ENCODE data around the gene FLT4.

FLT4 gene

GRCh38 chr5:180627386-180628120 lies 21.8 kb downstream of the FLT4 start:
- in situ Hi-C loops (cut with MboI; ENCODE audit: low sequenced_read_pairs) = no loop called here

- in situ Hi-C loops (cut with MboI; ENCODE audit: low sequenced_read_pairs) = no loop called here
These were observed 22.6 kb downstream of the FLT4 start for GRCh38 chr5:180626661-180627385.

GRCh38 chr5:180625791-180626660 lies 23.4 kb downstream of the FLT4 start:
- in situ Hi-C loops (cut with MboI; ENCODE audit: low sequenced_read_pairs) = no loop called here

GRCh38 chr5:180625125-180625790 lies 24.1 kb downstream of the FLT4 start:
- in situ Hi-C loops (cut with MboI; ENCODE audit: low sequenced_read_pairs) = no loop called here

- in situ Hi-C loops (cut with MboI; ENCODE audit: low sequenced_read_pairs) = no loop called here
These were observed 24.8 kb downstream of the FLT4 start for GRCh38 chr5:180624587-180624986.

GRCh38 chr5:180623844-180624243 lies 25.6 kb downstream of the FLT4 start:
- in situ Hi-C loops (cut with MboI; ENCODE audit: low sequenced_read_pairs) = no loop called here

- in situ Hi-C loops (cut with MboI; ENCODE audit: low sequenced_read_pairs) = no loop called here
These were observed 26.0 kb downstream of the FLT4 start for GRCh38 chr5:180623411-180623834.

- in situ Hi-C loops (cut with MboI; ENCODE audit: low sequenced_read_pairs) = no loop called here
These were observed 26.5 kb downstream of the FLT4 start for GRCh38 chr5:180622910-180623309.

- in situ Hi-C loops (cut with MboI; ENCODE audit: low sequenced_read_pairs) = no loop called here
These were observed 28.1 kb downstream of the FLT4 start for GRCh38 chr5:180621311-180621710.

- in situ Hi-C loops (cut with MboI; ENCODE audit: low sequenced_read_pairs) = no loop called here
These were observed 29.4 kb downstream of the FLT4 start for GRCh38 chr5:180620014-180620413.

GRCh38 chr5:180619563-180619915 lies 29.9 kb downstream of the FLT4 start:
- in situ Hi-C loops (cut with MboI; ENCODE audit: low sequenced_read_pairs) = no loop called here

- in situ Hi-C loops (cut with MboI; ENCODE audit: low sequenced_read_pairs) = no loop called here
These were observed 30.4 kb downstream of the FLT4 start for GRCh38 chr5:180618829-180619562.

- in situ Hi-C loops (cut with MboI; ENCODE audit: low sequenced_read_pairs) = no loop called here
These were observed 30.9 kb downstream of the FLT4 start for GRCh38 chr5:180618487-180618828.

- in situ Hi-C loops (cut with MboI; ENCODE audit: low sequenced_read_pairs) = no loop called here
These were observed 35.6 kb downstream of the FLT4 start for GRCh38 chr5:180613814-180614188.

GRCh38 chr5:180613188-180613813 lies 36.1 kb downstream of the FLT4 start:
- in situ Hi-C loops (cut with MboI; ENCODE audit: low sequenced_read_pairs) = no loop called here

GRCh38 chr5:180612683-180613082 lies 36.7 kb downstream of the FLT4 start:
- in situ Hi-C loops (cut with MboI; ENCODE audit: low sequenced_read_pairs) = no loop called here

GRCh38 chr5:180611140-180611850 lies 38.1 kb downstream of the FLT4 start:
- in situ Hi-C loops (cut with MboI; ENCODE audit: low sequenced_read_pairs) = no loop called here

- in situ Hi-C loops (cut with MboI; ENCODE audit: low sequenced_read_pairs) = no loop called here
These were observed 39.4 kb downstream of the FLT4 start for GRCh38 chr5:180609817-180610550.

- in situ Hi-C loops (cut with MboI; ENCODE audit: low sequenced_read_pairs) = no loop called here
These were observed 40.0 kb downstream of the FLT4 start for GRCh38 chr5:180609386-180609785.
